GM13976 (cell line): ENCODE data around the gene DPYSL4.

Experiments
- DNase-seq: peaks from one replicate; pipeline ENCODE4 v3.0.0; 2012; ENCODE audit warnings: low spot score
- in situ Hi-C: fragments of 300-500 bp; cut with MboI; formaldehyde crosslinking; loops from one replicate; pipeline ENCODE4 v1.12.0; 2022; ENCODE audit warnings: low sequenced_read_pairs, mixed read lengths, inconsistent platforms; ENCODE audit not compliant: unreplicated experiment
- TF ChIP-seq, protein P1 (sequence below): IDR thresholded peaks from 2 replicates; pipeline ENCODE4 v1.5.1; 2012; ENCODE audit warnings: borderline replicate concordance, mild to moderate bottlenecking; ENCODE audit not compliant: insufficient read depth; ENCODE audit errors: extremely low read depth, missing control alignments, control extremely low read depth

Gene DPYSL4

GRCh38 chr10:132199268-132199853 is 12.6 kb downstream of the DPYSL4 start:
- in situ Hi-C loops, result no loop called here
- TF ChIP-seq, protein P1, sequence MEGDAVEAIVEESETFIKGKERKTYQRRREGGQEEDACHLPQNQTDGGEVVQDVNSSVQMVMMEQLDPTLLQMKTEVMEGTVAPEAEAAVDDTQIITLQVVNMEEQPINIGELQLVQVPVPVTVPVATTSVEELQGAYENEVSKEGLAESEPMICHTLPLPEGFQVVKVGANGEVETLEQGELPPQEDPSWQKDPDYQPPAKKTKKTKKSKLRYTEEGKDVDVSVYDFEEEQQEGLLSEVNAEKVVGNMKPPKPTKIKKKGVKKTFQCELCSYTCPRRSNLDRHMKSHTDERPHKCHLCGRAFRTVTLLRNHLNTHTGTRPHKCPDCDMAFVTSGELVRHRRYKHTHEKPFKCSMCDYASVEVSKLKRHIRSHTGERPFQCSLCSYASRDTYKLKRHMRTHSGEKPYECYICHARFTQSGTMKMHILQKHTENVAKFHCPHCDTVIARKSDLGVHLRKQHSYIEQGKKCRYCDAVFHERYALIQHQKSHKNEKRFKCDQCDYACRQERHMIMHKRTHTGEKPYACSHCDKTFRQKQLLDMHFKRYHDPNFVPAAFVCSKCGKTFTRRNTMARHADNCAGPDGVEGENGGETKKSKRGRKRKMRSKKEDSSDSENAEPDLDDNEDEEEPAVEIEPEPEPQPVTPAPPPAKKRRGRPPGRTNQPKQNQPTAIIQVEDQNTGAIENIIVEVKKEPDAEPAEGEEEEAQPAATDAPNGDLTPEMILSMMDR, result no peak
- DNase-seq, result no peak

DNA sequence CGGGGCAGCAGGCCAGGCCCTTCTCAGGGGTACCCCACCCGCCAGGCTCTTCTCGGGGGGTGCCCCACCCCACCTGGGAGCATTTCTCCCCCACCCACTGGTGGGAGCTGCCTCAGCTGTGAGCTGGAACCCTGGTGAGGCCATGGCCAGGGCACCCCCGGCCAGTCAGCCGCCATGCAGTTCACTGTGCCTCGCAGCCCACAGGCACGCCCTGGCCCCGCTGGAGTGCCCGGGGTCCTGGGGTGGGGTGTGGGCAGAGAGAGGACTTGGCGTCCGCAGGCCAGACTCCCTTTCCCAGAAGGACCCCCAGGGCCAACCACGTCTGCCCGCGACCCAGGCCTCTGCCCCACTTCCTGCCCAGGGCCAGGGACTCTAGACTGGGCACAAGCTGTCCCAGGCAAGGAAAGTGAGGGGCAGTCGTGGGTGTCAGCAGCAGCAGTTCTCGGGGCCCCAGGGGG is 13.1 kb downstream of the DPYSL4 start:
- DNase-seq, result no peak
- TF ChIP-seq, protein P1, result no peak
- in situ Hi-C loops, result loop anchor here (25.0 kb wide), 1 partner anchor 437 kb away; no protein-coding TSS in a partner anchor

DNA sequence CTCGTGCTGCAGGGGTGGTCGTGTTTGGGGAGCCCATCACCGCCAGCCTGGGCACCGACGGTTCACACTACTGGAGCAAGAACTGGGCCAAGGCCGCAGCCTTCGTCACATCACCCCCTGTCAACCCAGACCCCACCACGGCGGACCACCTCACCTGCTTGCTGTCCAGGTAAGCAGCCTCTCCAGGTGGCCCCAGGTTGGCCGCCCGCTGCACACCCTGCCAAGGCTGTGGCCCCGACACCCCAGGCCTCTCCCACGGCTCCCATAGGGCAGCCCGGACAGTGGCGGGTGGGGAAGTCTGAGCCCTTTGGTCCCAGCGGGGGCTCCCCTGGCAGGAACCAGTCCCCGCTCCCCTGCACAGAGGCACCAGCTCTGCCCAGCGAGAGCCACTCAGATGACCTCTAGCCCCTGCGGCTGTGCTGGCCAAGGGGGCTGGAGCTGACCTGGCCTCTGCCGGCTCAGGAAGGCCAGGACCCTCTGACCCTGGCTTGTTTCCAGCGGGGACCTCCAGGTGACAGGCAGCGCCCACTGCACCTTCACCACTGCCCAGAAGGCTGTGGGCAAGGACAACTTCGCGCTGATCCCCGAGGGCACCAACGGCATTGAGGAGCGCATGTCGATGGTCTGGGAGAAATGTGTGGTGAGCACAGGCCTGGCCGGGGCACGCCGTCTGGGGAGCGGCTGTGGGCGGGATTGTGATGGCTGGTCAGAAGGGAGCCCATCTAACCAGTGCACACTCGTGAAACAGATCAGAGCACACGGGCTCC is 13.8 kb downstream of the DPYSL4 start:
- TF ChIP-seq, protein P1, result no peak
- no peak for DNase-seq
- in situ Hi-C loops, result loop anchor here (25.0 kb wide), 1 partner anchor 437 kb away; no protein-coding TSS in a partner anchor

GRCh38 chr10:132201111-132201969 is 14.6 kb downstream of the DPYSL4 start:
- no peak for DNase-seq
- in situ Hi-C loops, result loop anchor here (25.0 kb wide), 1 partner anchor 436 kb away; no protein-coding TSS in a partner anchor
- TF ChIP-seq, protein P1, result no peak

- no peak for DNase-seq
- in situ Hi-C loops, result loop anchor here (25.0 kb wide), 1 partner anchor 435 kb away; no protein-coding TSS in a partner anchor
- TF ChIP-seq, protein P1, result no peak
These were observed 15.6 kb downstream of the DPYSL4 start for GRCh38 chr10:132202070-132202970.
